ENCODE data around the gene NACC1.
"Not testable (repeated sequence)": the region's sequence is repeated elsewhere in the genome, so short reads cannot be mapped to it uniquely, and the experiment has no call there.

Gene NACC1

GRCh38 chr19:13173139-13173737 is 55.2 kb downstream of the NACC1 start:
- H3K4me2 ChIP-seq (ENCODE audit: low read depth, low read length, poor library complexity, severe bottlenecking), result no peak overlapping the region

GRCh38 chr19:13176345-13176744 is 58.3 kb downstream of the NACC1 start:
- no peaks in the 10 kb centered on the region for H4K20me1 ChIP-seq (ENCODE audit: insufficient read depth, low read length, poor library complexity, severe bottlenecking)
- H3K9ac ChIP-seq (ENCODE audit: low read depth, low read length, poor library complexity, severe bottlenecking), result no peak overlapping the region
- no peaks in the 10 kb centered on the region for H3K9me2 ChIP-seq (replicated peaks; ENCODE audit: low read depth, low read length)
- H3K27me3 ChIP-seq (ENCODE audit: insufficient read depth, low read length, poor library complexity, severe bottlenecking), result no peaks in the 10 kb centered on the region
- no peak overlapping the region for H3K4me2 ChIP-seq (ENCODE audit: low read depth, low read length, poor library complexity, severe bottlenecking)
- H3K9me3 ChIP-seq (ENCODE audit: insufficient read depth, low read depth, low read length), result no peaks in the 10 kb centered on the region
- H2AFZ ChIP-seq (ENCODE audit: low read length), result no peak overlapping the region
- H3F3A ChIP-seq (ENCODE audit: low read depth), result no peaks in the 10 kb centered on the region
- H3K4me3 ChIP-seq (ENCODE audit: low read length, poor library complexity, severe bottlenecking), result no peak overlapping the region
- TF ChIP-seq CTCF (conservative IDR thresholded peaks at IDR 0.05; ENCODE audit: low read length) (no peak), EZH2phosphoT487 (IDR thresholded peaks at IDR 0.05; ENCODE audit: borderline replicate concordance) (no peak)
- no peaks in the 10 kb centered on the region for H3K79me2 ChIP-seq (ENCODE audit: insufficient read depth, low read length)
- peaks cover 11% of the 10 kb centered on the region for H3K4me1 ChIP-seq (ENCODE audit: insufficient read depth, low read length, poor library complexity, severe bottlenecking)
- no peaks in the 10 kb centered on the region for H3K36me3 ChIP-seq (ENCODE audit: insufficient read depth, low read length)

More at GRCh38 chr19:13173139-13173737, 55.2 kb downstream of the NACC1 start:
- H3K4me1 ChIP-seq (ENCODE audit: insufficient read depth, low read length, poor library complexity, severe bottlenecking), result peaks cover 32% of the 10 kb centered on the region
- H4K20me1 ChIP-seq (ENCODE audit: insufficient read depth, low read length, poor library complexity, severe bottlenecking), result no peaks in the 10 kb centered on the region
- no peaks in the 10 kb centered on the region for H3K9me2 ChIP-seq (replicated peaks; ENCODE audit: low read depth, low read length)
- H3K4me3 ChIP-seq (ENCODE audit: low read length, poor library complexity, severe bottlenecking), result no peak overlapping the region
- no peaks in the 10 kb centered on the region for H3F3A ChIP-seq (ENCODE audit: low read depth)
- H3K9me3 ChIP-seq (ENCODE audit: insufficient read depth, low read depth, low read length), result no peaks in the 10 kb centered on the region
- no peaks in the 10 kb centered on the region for H3K36me3 ChIP-seq (ENCODE audit: insufficient read depth, low read length)
- no peaks in the 10 kb centered on the region for H3K27me3 ChIP-seq (ENCODE audit: insufficient read depth, low read length, poor library complexity, severe bottlenecking)
- TF ChIP-seq EZH2phosphoT487 (IDR thresholded peaks at IDR 0.05; ENCODE audit: borderline replicate concordance) (no peak), CTCF (conservative IDR thresholded peaks at IDR 0.05; ENCODE audit: low read length) (no peak)
- peaks cover 10% of the 10 kb centered on the region; the same call in 1 of the 2 replicates for H3K79me2 ChIP-seq (ENCODE audit: insufficient read depth, low read length)
- H3K9ac ChIP-seq (ENCODE audit: low read depth, low read length, poor library complexity, severe bottlenecking), result no peak overlapping the region
- no peak overlapping the region for H2AFZ ChIP-seq (ENCODE audit: low read length)

GRCh38 chr19:13177584-13177983 is 59.5 kb downstream of the NACC1 start:
- H3K4me3 ChIP-seq (ENCODE audit: low read length, poor library complexity, severe bottlenecking); H3K36me3 ChIP-seq (ENCODE audit: insufficient read depth, low read length): not testable (repeated sequence)
- H3K4me1 ChIP-seq (ENCODE audit: insufficient read depth, low read length, poor library complexity, severe bottlenecking), result peaks cover 12% of the 10 kb centered on the region

GRCh38 chr19:13178291-13178690 is 60.2 kb downstream of the NACC1 start:
- not testable (repeated sequence) for H2AFZ ChIP-seq (ENCODE audit: low read length); H4K20me1 ChIP-seq (ENCODE audit: insufficient read depth, low read length, poor library complexity, severe bottlenecking); H3K9ac ChIP-seq (ENCODE audit: low read depth, low read length, poor library complexity, severe bottlenecking); H3K9me3 ChIP-seq (ENCODE audit: insufficient read depth, low read depth, low read length); H3K9me2 ChIP-seq (replicated peaks; ENCODE audit: low read depth, low read length); H3K4me2 ChIP-seq (ENCODE audit: low read depth, low read length, poor library complexity, severe bottlenecking); H3K27me3 ChIP-seq (ENCODE audit: insufficient read depth, low read length, poor library complexity, severe bottlenecking); H3K79me2 ChIP-seq (ENCODE audit: insufficient read depth, low read length); H3F3A ChIP-seq (ENCODE audit: low read depth); H3K4me3 ChIP-seq (ENCODE audit: low read length, poor library complexity, severe bottlenecking); H3K36me3 ChIP-seq (ENCODE audit: insufficient read depth, low read length)
- H3K4me1 ChIP-seq (ENCODE audit: insufficient read depth, low read length, poor library complexity, severe bottlenecking), result peaks cover 11% of the 10 kb centered on the region

More at GRCh38 chr19:13177584-13177983, 59.5 kb downstream of the NACC1 start:
- not testable (repeated sequence) for H3F3A ChIP-seq (ENCODE audit: low read depth); H3K27me3 ChIP-seq (ENCODE audit: insufficient read depth, low read length, poor library complexity, severe bottlenecking); H3K9me3 ChIP-seq (ENCODE audit: insufficient read depth, low read depth, low read length); H3K9me2 ChIP-seq (replicated peaks; ENCODE audit: low read depth, low read length); H2AFZ ChIP-seq (ENCODE audit: low read length); H3K79me2 ChIP-seq (ENCODE audit: insufficient read depth, low read length); H3K4me2 ChIP-seq (ENCODE audit: low read depth, low read length, poor library complexity, severe bottlenecking); H4K20me1 ChIP-seq (ENCODE audit: insufficient read depth, low read length, poor library complexity, severe bottlenecking); H3K9ac ChIP-seq (ENCODE audit: low read depth, low read length, poor library complexity, severe bottlenecking)

All from Loucy (cell line).